ENCODE data around the gene C21orf58.

GRCh38 chr21:46336603-46337002 lies 12.9 kb upstream of the C21orf58 start:
- TF ChIP-seq, protein P1, sequence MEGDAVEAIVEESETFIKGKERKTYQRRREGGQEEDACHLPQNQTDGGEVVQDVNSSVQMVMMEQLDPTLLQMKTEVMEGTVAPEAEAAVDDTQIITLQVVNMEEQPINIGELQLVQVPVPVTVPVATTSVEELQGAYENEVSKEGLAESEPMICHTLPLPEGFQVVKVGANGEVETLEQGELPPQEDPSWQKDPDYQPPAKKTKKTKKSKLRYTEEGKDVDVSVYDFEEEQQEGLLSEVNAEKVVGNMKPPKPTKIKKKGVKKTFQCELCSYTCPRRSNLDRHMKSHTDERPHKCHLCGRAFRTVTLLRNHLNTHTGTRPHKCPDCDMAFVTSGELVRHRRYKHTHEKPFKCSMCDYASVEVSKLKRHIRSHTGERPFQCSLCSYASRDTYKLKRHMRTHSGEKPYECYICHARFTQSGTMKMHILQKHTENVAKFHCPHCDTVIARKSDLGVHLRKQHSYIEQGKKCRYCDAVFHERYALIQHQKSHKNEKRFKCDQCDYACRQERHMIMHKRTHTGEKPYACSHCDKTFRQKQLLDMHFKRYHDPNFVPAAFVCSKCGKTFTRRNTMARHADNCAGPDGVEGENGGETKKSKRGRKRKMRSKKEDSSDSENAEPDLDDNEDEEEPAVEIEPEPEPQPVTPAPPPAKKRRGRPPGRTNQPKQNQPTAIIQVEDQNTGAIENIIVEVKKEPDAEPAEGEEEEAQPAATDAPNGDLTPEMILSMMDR (conservative IDR thresholded peaks at IDR 0.05 in 1 of 2, IDR thresholded peaks at IDR 0.05 in 1 of 2; ENCODE audit: extremely low read depth in 1 of 2, insufficient read depth in 1 of 2, low read depth in 1 of 2, low read length in 2 of 2) = no peak
- no peak for TF ChIP-seq EZH2 (IDR thresholded peaks at IDR 0.05; ENCODE audit: borderline replicate concordance, low read length)
